Right lung (tissue), 5 donors: ENCODE measurements around the gene KERA. TPM values are rescaled to one million over a fixed set of nuclear protein-coding genes. Genes with fewer than 3 reads are reported as not detected.

Experiments
- DNase-seq, 2 donors: peaks; one replicate each; pipeline ENCODE4 v3.0.0-alpha.2; 2013
- polyA plus RNA-seq, 5 donors: library from polyadenylated mRNA; unstranded; fragments of 120-200 nt; gene quantifications; one replicate each; pipeline versions ENCODE4 v1.2.1 to v1.2.3, GENCODE V29; 2013; ENCODE audit warnings: inconsistent platforms in 1 of 5, low replicate concordance in 1 of 5; ENCODE audit not compliant: insufficient read length in 5 of 5, insufficient read depth in 1 of 5

Gene KERA
- polyA plus RNA-seq, 5 donors, result 0.09 to 1.4 (median 0.17) TPM

DNA sequence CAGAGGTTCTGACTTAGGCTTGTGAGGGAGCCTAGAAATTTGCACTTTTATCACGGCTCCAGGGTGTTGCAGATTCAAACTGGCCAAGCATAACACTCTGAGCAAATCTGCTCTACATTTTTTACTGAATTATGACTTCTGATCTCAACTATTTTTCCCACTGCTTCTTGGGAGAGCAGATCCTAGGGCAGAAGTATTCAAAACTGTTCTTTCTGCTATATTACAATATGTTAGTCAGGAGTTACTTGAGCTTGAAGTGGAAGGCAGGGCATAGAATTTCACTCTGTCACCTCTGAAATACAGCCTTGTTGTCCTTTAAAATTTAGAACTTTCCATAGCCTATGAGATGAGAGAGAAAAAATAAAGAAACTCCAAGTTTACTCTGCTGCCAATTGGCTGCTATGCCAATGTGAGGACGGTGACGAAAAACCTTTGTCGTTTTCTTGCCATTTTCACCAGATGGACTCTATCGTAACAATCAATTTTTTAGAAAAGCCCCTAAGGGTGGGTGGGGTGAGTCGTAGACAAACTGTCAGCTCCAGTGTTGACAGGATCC is 16.4 kb upstream of the KERA start:
- DNase-seq, result peak; percentile 80 to 84

DNA sequence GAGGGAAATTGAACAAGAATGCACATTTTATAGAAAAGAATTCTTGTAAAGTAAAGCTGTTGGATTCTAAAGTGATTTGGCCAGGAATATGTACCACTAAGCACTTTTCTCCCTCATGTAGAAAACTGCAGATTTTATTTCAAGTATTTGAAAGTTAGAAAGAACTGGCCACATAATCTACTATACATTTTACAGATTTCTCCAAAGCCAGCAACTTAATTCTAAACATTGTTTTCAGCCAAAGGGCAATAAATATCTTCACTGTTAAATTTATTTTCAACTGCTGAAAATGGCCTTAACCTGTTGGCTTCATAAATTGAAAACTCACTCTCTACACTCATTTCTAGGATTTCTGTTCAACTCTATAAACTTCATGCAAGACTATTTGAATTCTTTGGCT is 15.6 kb upstream of the KERA start:
- DNase-seq, result no peak

DNA sequence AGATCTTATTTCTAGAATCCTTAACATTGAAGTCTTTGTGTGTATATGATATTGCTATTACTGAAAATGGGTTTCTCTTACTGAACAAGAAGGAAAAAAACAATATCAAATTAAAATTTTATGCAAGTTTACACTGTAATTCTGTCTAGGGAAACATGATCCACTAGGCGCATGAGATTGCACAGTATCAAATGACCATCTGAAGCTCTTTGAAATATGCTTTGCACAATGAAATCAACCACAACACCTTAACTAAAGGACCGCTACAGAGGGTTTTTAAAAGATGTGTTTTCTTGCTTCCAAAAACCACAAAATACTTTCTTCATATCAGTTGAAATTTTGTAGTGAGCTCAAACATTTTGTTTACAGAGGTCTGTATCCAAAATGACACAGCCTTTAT is 15.1 kb upstream of the KERA start:
- DNase-seq, result no peak

DNA sequence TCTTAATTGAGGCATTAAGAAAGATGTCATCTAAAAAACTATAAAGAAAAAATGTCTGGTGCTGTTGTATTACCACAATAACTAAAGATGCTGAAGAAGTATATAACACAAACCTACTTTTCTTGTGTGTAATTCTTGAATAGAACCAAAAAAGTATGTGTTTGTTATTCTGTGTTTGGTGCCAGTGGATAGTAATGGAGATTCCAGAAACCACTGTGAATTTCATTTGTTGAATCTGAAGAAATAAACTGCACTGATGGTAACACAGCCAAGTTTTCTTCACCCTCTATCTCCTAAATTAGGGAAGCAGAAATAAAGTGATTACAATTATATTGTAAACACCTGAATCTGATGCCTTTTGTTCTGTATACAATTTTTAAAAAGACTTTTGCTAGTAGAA is 13.1 kb upstream of the KERA start:
- no peak for DNase-seq

DNA sequence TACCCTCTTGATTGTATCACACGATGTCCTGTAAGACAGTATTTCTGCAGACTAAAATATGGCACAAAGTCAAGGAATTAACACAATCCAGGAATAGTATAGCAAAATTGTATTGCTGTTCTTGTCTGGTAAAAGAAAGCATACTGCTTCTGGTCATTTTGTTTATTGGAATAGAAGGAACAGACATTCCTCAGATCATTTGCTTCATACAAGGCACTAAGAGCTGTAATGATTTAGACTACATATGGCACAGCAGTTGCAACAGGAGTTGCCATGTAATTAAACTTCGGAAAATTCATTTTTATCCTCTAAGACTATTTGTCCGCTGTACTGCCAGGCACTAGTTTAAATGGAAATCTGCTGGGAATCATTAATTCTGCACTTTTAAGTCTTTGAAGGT is 7.6 kb upstream of the KERA start:
- DNase-seq, result no peak

DNA sequence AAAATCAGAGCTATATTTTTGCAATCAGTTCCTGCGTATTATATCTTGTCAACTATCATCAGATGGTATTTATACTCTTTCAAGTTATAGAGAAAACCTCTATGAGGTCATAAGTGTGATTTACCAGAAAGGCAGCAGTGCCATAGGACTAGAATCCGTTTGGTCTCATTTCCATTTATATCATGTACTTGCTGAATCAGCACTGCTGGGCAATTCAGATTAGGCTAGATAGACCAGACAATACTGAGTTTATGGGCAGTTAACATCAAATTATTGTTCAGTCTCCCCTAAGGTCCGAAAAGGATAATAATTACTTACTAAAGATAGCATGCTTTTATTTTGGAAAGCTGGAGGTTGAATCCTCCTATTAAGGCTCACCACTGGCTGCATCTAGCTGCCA is 6.8 kb upstream of the KERA start:
- no peak for DNase-seq

DNA sequence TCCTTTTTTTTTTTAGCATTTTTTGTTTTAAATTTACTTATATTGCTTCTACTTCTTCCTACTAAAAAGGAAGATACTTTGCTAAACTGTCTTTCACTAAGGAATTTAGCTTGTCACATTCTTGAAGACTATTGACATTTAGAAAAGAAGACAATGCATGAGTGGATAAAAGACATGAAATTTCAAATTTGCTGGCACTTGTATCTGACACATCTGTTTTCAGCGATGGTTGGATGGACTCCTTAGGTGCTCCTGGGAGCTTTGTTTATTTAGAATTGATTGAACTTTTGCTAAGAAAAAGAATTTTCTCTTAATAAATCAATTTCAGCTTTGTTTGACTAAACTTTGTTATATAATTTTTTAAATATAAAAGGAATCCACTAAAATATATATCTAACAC is 3.3 kb upstream of the KERA start:
- DNase-seq, result no peak

DNA sequence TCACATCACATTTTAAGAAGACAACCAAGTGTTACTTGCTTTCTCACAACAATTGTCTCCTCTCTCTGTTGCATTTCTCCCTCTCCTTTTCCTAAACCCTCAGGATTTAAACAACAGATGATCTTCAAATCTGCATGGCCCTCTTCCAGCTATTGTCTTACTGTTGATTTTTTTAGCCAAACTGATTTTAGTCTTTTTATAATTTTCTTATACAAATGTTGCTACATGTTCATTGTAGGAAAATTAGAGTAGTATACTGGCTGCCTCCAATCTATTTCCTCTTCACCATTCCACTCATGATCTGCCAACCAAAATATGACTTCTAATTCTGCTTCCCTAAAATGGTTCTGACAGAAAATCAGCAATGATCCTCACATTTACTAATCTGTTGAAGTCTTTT is 1.4 kb upstream of the KERA start:
- no peak for DNase-seq

DNA sequence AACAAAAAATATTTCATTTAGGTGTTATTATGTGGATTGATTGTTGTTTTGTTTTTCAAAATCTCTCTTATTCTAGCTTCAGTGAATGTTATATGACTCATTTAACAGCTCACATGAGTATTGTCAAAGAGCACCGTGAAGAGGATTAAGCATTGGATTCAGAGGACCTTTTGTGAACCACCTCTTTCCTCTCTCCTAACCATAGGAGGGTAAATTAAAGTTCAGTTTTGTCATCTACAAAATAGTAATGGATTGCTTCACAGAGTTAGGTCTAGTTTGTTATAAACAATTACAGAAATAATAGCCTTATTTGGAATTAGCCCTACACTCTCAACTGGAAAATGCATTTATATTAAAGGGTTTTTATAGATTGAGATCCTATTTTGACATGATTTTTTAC is 962 bp upstream of the KERA start:
- no peak for DNase-seq

DNA sequence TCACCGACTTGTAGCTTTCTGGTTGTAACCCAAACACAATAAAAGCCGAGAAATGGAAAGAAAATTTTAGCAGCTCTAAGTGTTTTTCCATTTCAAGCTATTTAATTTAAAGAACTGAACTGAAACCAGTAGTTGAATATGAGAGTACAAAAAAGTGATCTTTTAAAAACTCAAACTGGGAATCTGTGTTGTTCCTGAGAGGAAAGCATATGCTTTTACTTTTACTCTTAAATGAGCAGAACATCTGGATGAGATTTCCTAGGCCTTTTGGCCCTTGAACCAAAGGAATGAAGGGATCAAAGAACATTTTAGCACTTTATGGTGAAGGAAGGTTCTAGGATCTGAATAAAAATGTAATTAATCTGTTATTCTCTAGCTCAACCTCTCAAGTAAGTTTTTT is 1.3 kb downstream of the KERA start:
- no peak for DNase-seq

DNA sequence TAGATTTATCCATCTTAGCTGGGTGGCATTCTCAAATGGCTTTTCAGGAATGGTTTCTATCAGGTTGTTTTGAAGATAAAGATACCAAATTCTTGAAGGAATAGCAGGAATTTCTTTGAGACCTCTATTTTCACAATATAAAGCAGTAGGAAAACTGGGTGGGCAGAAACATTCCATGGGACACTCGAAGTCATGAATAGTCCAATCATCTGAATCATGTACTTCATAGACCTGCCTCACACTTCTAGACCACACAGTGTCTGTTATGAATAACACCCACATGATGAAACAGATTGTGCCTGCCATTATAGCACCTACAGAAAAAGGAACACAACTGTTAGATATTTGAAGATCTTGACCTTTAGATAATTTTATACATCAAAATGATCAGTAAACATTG is 1.8 kb downstream of the KERA start:
- no peak for DNase-seq

DNA sequence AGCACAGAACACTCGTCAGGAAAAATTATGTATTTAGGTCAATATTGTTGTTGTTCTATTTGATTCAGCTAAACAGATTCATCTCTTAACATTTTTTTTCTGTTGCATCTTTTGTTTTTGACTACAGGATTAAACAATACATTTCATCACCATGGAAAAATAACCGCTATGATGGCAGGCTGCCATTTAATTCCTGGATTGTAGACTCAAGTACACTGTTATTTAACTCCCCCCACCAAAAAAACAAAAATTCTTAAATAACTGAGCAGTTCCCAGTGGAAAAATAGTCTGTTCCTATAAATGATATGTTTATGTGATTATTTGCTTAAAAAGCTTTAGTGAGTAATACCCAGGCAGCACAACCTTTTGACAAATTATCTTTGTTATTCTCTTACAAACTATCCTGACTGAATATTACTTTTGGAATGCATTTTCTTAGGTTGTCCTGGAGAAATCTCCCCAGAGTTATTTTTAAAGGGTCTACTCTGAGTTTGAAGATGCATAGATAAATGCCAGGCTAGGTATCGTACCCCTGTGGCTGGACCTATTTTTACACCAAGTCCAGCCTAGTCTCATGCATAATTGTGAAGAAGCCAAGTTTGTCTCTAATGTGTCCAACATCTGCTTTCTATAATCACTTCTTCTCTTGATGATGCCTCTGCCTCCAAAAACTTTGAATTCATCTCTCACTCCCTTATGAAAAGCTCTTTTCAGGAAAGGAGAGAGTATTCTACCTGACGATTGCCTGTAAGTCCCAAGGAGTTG is 3.7 kb downstream of the KERA start:
- DNase-seq, result peak; percentile 64 to 76

DNA sequence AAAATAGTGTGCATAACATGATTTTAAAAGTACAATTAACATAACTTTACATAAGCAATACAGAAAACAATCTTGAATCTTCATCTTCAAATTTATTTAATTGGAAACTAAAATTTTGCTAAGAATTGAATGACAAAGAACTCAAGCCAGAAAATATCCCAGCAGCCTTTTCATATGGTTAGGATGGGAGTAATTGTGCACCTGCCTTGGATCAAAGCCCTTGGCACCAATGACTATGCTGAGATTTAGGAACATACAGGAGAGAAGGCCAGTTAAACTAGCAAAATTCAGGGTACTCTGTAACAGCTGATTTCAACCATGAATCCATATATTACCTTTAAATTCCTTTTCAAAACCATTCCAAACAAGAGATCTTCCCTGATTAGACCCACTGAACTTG is 5.8 kb downstream of the KERA start:
- DNase-seq, result no peak

DNA sequence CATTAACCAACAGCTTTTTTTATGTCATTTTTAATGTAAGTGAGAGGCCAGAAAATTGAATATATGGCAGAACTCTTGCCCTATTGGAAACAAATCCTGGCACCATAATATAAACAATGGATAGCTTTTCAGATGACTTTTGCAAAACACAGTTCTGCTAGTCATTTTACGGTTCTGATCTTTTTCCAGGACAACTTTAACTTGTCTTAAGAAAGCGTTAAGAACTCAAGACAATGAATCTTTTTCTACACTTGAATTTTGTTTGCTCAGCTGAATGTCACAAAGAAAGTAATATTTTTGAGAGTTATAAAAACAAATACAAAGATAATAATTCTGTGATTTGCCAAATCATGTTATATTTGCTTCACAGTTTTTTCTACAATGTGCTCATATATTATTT is 13.2 kb downstream of the KERA start:
- DNase-seq, result peak in 1 of 2 donors; percentile 18

DNA sequence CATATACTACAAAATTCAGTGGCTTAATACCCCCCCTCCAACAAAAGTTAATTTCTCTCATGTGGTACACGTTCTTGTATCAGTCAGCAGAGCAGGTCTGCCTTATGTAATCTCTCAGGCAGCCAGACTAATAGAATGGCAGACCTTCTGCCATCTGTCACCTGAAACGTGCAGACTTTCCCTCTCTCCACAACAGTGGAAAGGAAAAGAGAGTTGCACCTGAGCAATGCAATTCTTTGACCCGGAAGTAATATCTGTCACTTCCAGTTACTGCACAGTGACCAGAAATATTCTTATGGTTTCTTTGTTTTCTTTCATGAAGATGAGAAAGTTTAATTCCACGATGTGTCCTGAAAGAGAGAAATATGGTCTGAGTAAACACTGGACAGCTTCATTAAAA is 14.4 kb downstream of the KERA start:
- no peak for DNase-seq

DNA sequence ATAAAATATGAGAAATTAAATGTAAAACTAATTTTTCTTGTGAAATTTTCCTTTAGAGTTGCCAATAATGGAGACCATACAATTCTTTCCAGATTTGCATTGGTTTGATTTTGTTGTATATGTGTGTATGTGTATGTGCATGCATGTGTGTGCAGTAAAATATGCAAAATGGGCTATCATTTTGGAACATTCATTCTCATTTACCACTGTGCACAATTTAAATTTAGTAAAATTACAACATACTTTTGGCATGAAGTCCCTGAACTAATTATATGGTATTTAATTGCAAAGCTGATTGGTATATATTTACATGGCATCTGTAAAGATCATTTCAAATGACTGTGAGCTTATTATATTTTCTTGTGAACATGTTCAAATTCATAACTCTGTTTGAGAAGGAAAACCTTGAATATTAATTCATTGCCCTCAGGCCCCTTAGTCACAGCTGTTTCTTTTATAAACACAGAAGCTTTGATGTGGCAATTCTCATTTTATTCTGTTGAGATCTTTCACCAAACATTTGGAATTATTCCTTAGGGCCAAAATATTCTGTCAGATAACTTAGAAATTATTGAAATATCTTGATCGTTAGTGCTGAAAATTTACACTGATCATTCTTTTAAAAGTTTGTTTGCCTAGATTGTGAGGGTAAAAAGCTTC is 17.6 kb downstream of the KERA start:
- DNase-seq, result peak; percentile 38 to 48

DNA sequence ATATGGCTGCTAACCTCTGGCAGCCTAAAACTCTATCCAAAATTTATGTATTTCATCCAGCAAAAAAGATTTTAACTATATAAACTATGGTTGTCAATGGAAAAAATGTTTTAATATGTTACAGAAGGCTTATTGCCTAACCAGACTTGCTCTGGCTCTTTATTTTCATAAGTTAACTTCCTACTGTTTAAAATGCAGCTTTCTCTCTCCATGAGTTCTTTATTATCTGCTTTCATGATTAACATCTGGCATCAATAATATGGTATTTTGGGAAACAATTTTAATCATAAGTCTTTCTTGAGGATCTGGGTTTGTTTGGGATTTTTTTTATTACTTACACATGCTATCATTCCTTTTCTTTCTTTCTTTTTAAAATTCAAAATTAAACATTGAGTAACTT is 20.5 kb downstream of the KERA start:
- peak in 1 of 2 donors; percentile 23 for DNase-seq

DNA sequence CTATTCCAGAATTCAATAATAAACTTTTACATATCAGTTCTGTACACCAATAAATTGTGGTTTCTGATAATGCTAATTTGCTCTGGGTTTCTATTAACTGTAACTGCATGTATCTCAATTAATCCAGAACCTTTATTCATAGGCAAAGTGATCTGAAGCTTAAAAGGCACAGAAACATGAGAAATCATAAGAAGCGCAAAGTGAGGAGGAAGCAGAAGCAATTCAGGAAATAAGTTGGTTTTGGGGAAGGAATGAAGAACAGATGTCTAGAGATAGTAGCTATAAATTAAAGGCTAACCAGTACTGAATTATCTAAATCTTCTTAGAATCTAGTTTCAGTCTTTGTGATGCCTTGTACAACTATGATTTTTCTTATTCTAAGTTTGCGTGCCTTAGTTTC is 24.6 kb downstream of the KERA start:
- no peak for DNase-seq

DNA sequence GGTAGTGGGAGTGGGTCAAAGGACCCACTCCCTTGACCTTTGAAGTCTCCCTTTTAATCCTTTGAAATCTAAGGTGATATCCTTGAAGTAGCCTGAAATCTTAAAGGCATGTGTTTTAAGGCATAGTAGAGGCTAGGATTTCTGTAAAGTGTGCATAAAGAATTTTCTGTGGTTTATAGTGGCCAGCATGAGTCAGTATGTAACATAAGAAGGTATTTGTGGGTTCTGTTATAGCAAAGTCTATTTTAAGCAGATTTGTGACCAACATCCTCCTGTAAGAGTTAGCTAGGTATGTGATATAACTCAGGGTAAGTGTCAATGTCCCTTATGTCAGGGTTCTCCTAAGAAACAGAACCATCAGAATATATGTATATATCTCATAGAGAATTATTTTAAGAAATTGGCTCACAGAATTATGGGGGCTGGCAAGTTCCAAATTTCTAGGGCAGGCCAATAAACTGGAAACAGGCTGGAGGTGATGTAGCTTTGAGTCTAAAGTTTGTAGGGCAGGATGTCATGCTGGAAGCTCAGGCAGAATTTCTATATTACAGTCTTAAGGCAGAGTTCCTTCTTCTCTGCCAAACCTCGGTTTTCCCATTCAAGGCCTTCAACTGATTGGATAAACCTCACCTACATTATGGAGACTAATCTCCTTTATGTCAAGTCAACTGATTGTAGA is 34.4 kb downstream of the KERA start:
- no peak for DNase-seq

DNA sequence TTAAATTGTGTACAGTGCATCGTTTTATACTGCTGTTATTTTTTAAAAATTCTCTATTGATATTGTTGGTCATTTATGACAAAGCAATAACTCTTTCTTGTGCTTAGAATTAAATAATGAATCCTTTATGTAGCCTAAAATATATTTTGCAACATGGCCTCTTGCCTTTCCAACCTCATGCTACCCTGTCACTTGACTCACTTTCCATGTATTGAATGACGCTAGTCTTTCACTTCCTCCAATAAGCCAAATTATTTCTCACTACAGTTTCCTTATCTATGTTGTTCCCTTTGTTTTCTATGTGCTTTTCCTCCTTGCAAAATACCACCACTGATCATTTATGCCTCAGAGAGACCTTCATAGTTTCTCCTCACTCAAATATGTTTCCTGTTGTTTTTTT is 36.7 kb downstream of the KERA start:
- DNase-seq, result no peak

DNA sequence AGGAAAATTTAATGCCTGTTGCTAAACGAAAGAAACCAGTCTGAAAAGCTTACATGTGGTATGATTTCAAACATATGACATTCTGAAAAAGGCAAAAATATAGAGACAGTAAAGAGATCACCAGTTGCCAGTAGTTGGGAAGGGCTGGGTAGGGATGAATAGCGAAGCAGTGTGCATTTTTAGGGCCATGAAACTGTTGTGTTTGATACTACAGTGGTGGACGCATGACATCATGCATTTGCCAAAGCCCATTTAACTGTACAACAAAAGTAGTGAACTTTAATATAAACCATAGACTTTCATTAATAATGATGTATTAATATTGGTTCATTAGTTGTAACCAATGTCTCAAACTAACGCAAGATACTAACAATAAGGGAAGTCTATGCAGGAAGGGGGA is 38.4 kb downstream of the KERA start:
- no peak for DNase-seq

DNA sequence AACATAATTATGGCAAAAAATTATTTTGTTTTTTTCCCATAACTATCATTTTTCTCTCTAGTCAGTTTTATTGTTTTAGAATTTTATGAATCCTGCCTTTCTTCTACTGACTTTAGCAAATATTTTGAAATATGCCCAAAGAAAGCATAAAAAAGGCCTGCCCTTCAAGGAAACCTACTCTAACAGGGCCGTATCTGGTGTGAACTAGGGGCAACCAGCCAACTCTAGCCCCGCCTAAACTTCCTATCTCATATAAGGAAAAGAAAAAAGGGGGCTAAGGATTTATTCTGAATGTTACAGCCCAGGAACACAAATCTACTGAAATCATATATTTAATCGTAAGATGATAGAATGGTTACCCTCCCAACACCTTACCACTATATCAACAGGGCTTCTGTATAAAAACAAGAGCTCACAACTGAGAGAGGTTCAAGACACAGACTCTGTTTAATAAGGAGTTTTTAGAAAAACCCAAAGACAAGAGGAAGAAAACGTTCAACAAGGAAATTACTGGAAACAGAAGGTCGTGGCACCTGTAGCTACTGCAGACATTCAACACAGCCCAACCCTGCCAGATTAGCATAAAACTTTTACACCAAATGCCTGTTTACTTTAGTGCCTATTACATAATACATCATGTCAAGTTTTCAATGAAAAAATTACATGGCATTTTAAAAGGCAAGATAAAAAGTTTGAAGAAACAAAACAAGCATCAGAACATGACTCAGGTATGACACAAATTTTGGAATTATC is 40.1 kb downstream of the KERA start:
- DNase-seq, result no peak
